ENCODE measurements around the gene TMEM140.
"Not testable (repeated sequence)": the region's sequence is repeated elsewhere in the genome, so short reads cannot be mapped to it uniquely, and the experiment has no call there.

The TMEM140 gene

GRCh38 chr7:135147899-135148721, at the start of gene TMEM140:
TSS of gene TMEM140 (plus strand) at chr7:135148072. CDS start at chr7:135164442, 16,370 bp downstream.
- no peak for DNase-seq (ENCODE audit: low spot score)

- DNase-seq (ENCODE audit: low spot score): no peak
Observed at GRCh38 chr7:135098391-135098790, 49.5 kb upstream of the TMEM140 start.

GRCh38 chr7:135100856-135101255, 47.0 kb upstream of the TMEM140 start:
- no peak for DNase-seq (ENCODE audit: low spot score)

- no peak for DNase-seq (ENCODE audit: low spot score)
Observed at GRCh38 chr7:135102372-135102771, 45.5 kb upstream of the TMEM140 start.

- no peak for DNase-seq (ENCODE audit: low spot score)
Observed at GRCh38 chr7:135109562-135109961, 38.3 kb upstream of the TMEM140 start.

- DNase-seq (ENCODE audit: low spot score): no peak
Observed at GRCh38 chr7:135109976-135110375, 37.9 kb upstream of the TMEM140 start.

- no peak for DNase-seq (ENCODE audit: low spot score)
Observed at GRCh38 chr7:135111379-135111778, 36.5 kb upstream of the TMEM140 start.

GRCh38 chr7:135114622-135115021, 33.2 kb upstream of the TMEM140 start:
- no peak for DNase-seq (ENCODE audit: low spot score)

GRCh38 chr7:135117096-135117495, 30.8 kb upstream of the TMEM140 start:
- DNase-seq (ENCODE audit: low spot score): no peak

GRCh38 chr7:135121868-135122267, 26.0 kb upstream of the TMEM140 start:
- no peak for DNase-seq (ENCODE audit: low spot score)

- DNase-seq (ENCODE audit: low spot score): not testable (repeated sequence)
Observed at GRCh38 chr7:135124631-135125030, 23.2 kb upstream of the TMEM140 start.

- no peak for DNase-seq (ENCODE audit: low spot score)
Observed at GRCh38 chr7:135128931-135129330, 18.9 kb upstream of the TMEM140 start.

- no peak for DNase-seq (ENCODE audit: low spot score)
Observed at GRCh38 chr7:135129579-135129978, 18.3 kb upstream of the TMEM140 start.

- DNase-seq (ENCODE audit: low spot score): no peak
Observed at GRCh38 chr7:135143885-135144668, 3.8 kb upstream of the TMEM140 start.

- no peak for DNase-seq (ENCODE audit: low spot score)
Observed at GRCh38 chr7:135147341-135147898, 452 bp upstream of the TMEM140 start.

GRCh38 chr7:135150072-135150782, 2.4 kb downstream of the TMEM140 start:
- DNase-seq (ENCODE audit: low spot score): no peak

GRCh38 chr7:135151132-135151531, 3.3 kb downstream of the TMEM140 start:
- DNase-seq (ENCODE audit: low spot score): no peak

GRCh38 chr7:135151533-135151932, 3.7 kb downstream of the TMEM140 start:
- DNase-seq (ENCODE audit: low spot score): no peak

GRCh38 chr7:135152442-135152841, 4.6 kb downstream of the TMEM140 start:
- DNase-seq (ENCODE audit: low spot score): no peak

- no peak for DNase-seq (ENCODE audit: low spot score)
Observed at GRCh38 chr7:135154734-135155133, 6.9 kb downstream of the TMEM140 start.

- no peak for DNase-seq (ENCODE audit: low spot score)
Observed at GRCh38 chr7:135156290-135156689, 8.4 kb downstream of the TMEM140 start.

- no peak for DNase-seq (ENCODE audit: low spot score)
Observed at GRCh38 chr7:135158141-135158655, 10.3 kb downstream of the TMEM140 start.

All from iPS-NIHi11 (cell line).